A549 treated with ZK216348 at 1 μM for 4 hours (cell line): ENCODE data around the gene INO80. TPM values are rescaled to one million over a fixed set of nuclear protein-coding genes. Genes with fewer than 3 reads are reported as not detected.

Source experiments
- total RNA-seq: library from RNA; stranded (reverse); fragments of 200-300 nt; extraction: Qiagen RNA extraction; gene quantifications from 5 replicates; pipeline ENCODE4 v1.2.3, GENCODE V29; 2022; ENCODE audit warnings: low read depth

Gene INO80, protein sequence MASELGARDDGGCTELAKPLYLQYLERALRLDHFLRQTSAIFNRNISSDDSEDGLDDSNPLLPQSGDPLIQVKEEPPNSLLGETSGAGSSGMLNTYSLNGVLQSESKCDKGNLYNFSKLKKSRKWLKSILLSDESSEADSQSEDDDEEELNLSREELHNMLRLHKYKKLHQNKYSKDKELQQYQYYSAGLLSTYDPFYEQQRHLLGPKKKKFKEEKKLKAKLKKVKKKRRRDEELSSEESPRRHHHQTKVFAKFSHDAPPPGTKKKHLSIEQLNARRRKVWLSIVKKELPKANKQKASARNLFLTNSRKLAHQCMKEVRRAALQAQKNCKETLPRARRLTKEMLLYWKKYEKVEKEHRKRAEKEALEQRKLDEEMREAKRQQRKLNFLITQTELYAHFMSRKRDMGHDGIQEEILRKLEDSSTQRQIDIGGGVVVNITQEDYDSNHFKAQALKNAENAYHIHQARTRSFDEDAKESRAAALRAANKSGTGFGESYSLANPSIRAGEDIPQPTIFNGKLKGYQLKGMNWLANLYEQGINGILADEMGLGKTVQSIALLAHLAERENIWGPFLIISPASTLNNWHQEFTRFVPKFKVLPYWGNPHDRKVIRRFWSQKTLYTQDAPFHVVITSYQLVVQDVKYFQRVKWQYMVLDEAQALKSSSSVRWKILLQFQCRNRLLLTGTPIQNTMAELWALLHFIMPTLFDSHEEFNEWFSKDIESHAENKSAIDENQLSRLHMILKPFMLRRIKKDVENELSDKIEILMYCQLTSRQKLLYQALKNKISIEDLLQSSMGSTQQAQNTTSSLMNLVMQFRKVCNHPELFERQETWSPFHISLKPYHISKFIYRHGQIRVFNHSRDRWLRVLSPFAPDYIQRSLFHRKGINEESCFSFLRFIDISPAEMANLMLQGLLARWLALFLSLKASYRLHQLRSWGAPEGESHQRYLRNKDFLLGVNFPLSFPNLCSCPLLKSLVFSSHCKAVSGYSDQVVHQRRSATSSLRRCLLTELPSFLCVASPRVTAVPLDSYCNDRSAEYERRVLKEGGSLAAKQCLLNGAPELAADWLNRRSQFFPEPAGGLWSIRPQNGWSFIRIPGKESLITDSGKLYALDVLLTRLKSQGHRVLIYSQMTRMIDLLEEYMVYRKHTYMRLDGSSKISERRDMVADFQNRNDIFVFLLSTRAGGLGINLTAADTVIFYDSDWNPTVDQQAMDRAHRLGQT (N-terminal part only)
- total RNA-seq: 11.6 to 17.0 TPM (median 12.2 TPM) in 5 replicates

DNA sequence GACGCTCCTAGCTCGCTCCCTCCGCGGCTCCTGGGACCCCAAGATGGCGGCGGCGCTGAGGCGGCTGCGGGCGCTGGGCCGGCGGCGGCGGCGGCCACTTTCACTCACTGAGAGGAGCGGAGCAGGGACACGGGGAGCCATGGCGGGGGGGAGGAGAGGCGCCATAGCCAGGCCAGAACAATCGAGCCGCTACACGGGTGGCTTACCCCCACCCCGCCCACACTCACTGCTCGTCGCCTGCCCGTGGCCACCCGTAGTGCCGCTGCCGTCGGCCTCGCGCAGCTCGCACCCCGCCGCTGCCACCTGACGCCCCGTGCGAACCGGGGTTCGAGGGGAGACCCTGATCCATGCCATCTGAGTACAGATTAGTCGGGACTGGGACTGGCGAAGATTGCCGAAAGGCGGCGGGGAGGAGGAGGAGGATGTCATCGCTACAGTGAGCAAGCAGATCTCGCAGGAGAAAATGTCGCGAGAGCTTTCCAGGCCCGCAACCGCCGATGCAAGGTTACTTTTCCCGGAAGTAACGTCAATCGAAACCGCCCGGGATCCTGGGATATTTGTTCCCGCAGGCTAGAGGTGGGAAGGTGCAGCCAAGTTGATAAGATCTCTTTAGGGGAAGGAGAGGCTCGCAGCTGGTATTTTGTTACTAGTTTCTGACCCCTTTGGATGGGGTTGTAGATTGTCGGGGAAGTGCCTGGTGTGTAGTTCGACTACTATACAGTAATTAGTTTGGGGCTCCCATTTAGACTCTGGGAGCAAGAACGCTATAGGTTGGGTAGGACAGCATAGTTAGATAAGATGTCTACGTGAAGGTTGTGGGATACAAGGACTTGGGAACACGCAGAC lies at the start of gene INO80:
INO80 (minus strand) TSS at position 165 of the 846 bp plus-strand sequence. CDS start 19,970 bp downstream, outside the sequence.

DNA sequence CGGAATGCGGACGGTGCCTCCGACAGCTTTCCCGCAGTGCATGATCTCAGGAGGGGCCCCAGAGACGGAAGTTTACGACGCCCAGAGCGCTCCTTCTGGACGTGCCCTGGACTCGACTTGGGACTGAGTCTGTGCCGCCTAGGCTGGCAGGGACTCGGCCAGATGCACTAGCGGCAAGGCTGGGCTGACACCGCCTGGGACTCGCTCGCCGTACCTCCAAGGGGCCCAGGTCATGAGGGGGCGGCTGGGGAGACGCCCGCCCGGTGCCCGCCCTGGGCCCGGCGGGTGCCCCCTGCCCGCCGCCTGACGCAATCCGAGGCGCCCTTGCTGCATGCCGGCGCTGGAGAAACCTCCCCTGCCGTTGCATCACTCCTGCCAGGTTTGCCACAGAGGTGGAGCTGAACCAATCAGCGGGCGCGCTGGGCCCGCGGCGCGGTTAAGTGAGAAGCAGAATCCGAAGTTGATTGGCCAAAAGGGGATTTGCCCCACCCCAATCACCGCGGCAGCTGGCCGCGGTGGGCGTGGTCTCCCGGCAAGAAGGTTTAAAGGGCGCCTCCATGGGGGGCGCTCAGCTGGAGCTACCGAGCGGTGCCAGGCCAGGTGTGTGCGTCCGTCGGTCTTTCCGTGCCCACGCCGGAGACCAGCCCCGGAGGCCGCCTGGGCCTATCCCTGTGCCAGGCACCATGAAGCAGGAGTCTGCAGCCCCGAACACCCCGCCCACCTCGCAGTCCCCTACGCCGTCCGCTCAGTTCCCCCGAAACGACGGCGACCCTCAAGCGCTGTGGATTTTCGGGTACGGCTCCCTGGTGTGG lies 163.0 kb downstream of the INO80 start, which contains the start of gene CHAC1:
CHAC1 (plus strand) TSS at position 571 of the 812 bp plus-strand sequence; CDS start at position 684, 113 bp downstream.

Other genes starting within 250 kb of the INO80 start
- gene RHOV, start 242.0 kb downstream of the INO80 start, total RNA-seq: 4.7 to 6.1 TPM (median 5.1 TPM) in 5 replicates
- gene VPS18, start 221.8 kb downstream of the INO80 start, total RNA-seq: 14.9 to 26.0 TPM (median 23.0 TPM) in 5 replicates
- gene DLL4, start 186.9 kb downstream of the INO80 start, total RNA-seq: 0.84 to 1.2 TPM (median 1.1 TPM) in 5 replicates
- 4.3 to 8.5 TPM (median 6.2 TPM) in 5 replicates for gene CHAC1, start 162.8 kb downstream of the INO80 start, total RNA-seq
- gene EXD1, start 114.5 kb upstream of the INO80 start, total RNA-seq: not detected in 5 replicates
- 53.4 to 67.2 TPM (median 55.8 TPM) in 5 replicates for gene CHP1, start 115.0 kb upstream of the INO80 start, total RNA-seq
- gene OIP5, start 216.3 kb upstream of the INO80 start, total RNA-seq: 11.9 to 15.8 TPM (median 13.8 TPM) in 5 replicates
- gene NUSAP1, start 216.6 kb upstream of the INO80 start, total RNA-seq: 60.4 to 83.0 TPM (median 69.7 TPM) in 5 replicates